K562 (cell line): ENCODE results near the gene PNPLA8. TPM values are rescaled to one million over a fixed set of nuclear protein-coding genes. Genes with fewer than 3 reads are reported as not detected.

ENCODE experiments used
- ATAC-seq: fragments of 200-7000 bp; cut with Tn5 transposase; 3 replicates; pipeline ENCODE4 v1.9.1; 2020; ENCODE audit warnings: moderate library complexity
- BruUV-seq: library from RNA; stranded (reverse); fragments of 400-500 nt; replicated peaks from 2 replicates; lab custom pipeline; 2021; lab: Mats Ljungman, UMichigan
- CTCF ChIA-PET: fragments of 300-600 bp; formaldehyde crosslinking; extraction: SDS; loops from one replicate; lab custom pipeline; 2021; ENCODE audit warnings: low intra/inter-chr PET ratio; lab: Yijun Ruan, JAX
- POLR2A ChIA-PET: fragments of 300-600, 350-650 bp; sonication (Branson Sonifier 250); formaldehyde crosslinking; extraction: SDS; loops from one replicate; lab custom pipeline; 2021; ENCODE audit warnings: antibody characterized with exemption, inconsistent platforms; lab: Yijun Ruan, JAX
- DNase-seq, 4 experiments: peaks; one replicate each; pipeline versions ENCODE4 v3.0.0 to v3.0.0-alpha.2; 2011 to 2018; ENCODE audit warnings: low spot score in 3 of 4, mixed read lengths in 3 of 4; ENCODE audit errors: extremely low read depth in 1 of 4
- FAIRE-seq: peaks from 2 replicates; lab custom pipeline; 2011; peaks lifted over from hg19 to GRCh38; lab: Jason Lieb, UNC
- H2AFZ ChIP-seq: 2 replicates; pipeline ENCODE4 v1.6.0; 2011; ENCODE audit warnings: low read depth, low read length, control low read depth, inconsistent platforms
- H3K27ac ChIP-seq: fragments of 200-600 bp; 3 replicates; pipeline ENCODE4 v1.8.0; 2011; ENCODE audit warnings: low read depth, mild to moderate bottlenecking, control low read depth, inconsistent platforms, low read length, moderate library complexity, mixed read lengths; ENCODE audit errors: extremely low read depth
- H3K27me3 ChIP-seq, 2 experiments: fragments of 300-600 bp in 1 of 2; 2 replicates in 1 of 2; 3 replicates in 1 of 2; pipeline versions ENCODE4 v1.6.0 to v1.8.0; 2011; ENCODE audit warnings: inconsistent platforms in 2 of 2, low read length in 2 of 2, mild to moderate bottlenecking in 1 of 2, mixed read lengths in 1 of 2, moderate library complexity in 1 of 2; ENCODE audit not compliant: control insufficient read depth in 2 of 2, insufficient read depth in 2 of 2
- H3K36me3 ChIP-seq: fragments of 300-600 bp; 3 replicates; pipeline ENCODE4 v1.8.0; 2011; ENCODE audit warnings: mild to moderate bottlenecking, low read length, inconsistent platforms; ENCODE audit not compliant: control insufficient read depth, insufficient read depth
- H3K4me1 ChIP-seq, 2 experiments: fragments of 200-600 bp in 1 of 2; replicated peaks in 1 of 2; 2 replicates in 1 of 2; 3 replicates in 1 of 2; pipeline versions ENCODE4 v1.5.1 to v1.8.0; 2011; ENCODE audit warnings: inconsistent platforms in 2 of 2, low read length in 2 of 2, mild to moderate bottlenecking in 1 of 2, mixed read lengths in 1 of 2, moderate library complexity in 1 of 2; ENCODE audit not compliant: control insufficient read depth in 2 of 2, insufficient read depth in 2 of 2
- H3K4me2 ChIP-seq: 2 replicates; pipeline ENCODE4 v1.6.1; 2011; ENCODE audit warnings: low read length, control low read depth, inconsistent platforms, mixed read lengths; ENCODE audit not compliant: insufficient read depth
- H3K4me3 ChIP-seq: fragments of 200-600 bp; sonication (generic), shearing (Covaris generic); 2 replicates; pipeline ENCODE4 v1.5.1; 2016; ENCODE audit warnings: control low read depth, inconsistent platforms
- H3K79me2 ChIP-seq: fragments of 200-600 bp; 3 replicates; pipeline ENCODE4 v1.8.0; 2011; ENCODE audit warnings: low read length, inconsistent platforms; ENCODE audit not compliant: control insufficient read depth, insufficient read depth
- H3K9ac ChIP-seq, 2 experiments: 2 replicates each; pipeline versions ENCODE4 v1.6.0 to v1.6.1; 2011; ENCODE audit warnings: low read depth in 2 of 2, low read length in 2 of 2, control low read depth in 1 of 2, inconsistent platforms in 1 of 2, mild to moderate bottlenecking in 1 of 2, mixed read lengths in 1 of 2; ENCODE audit not compliant: insufficient read depth in 1 of 2
- H3K9me1 ChIP-seq: one replicate; pipeline ENCODE4 v1.6.0; 2011; ENCODE audit warnings: inconsistent platforms, mild to moderate bottlenecking, low read length, moderate library complexity; ENCODE audit not compliant: control insufficient read depth, insufficient read depth
- H3K9me3 ChIP-seq: replicated peaks from 2 replicates; pipeline ENCODE4 v1.5.1; 2011; ENCODE audit warnings: low read depth, low read length, inconsistent platforms; ENCODE audit not compliant: control insufficient read depth, insufficient read depth
- H4K20me1 ChIP-seq: replicated peaks from 2 replicates; pipeline ENCODE4 v1.6.1; 2011; ENCODE audit warnings: low read length, inconsistent platforms, mixed read lengths; ENCODE audit not compliant: control insufficient read depth, insufficient read depth
- HEY1 ChIP-seq: fragments of 250-450 bp; sonication (Bioruptor Pico); IDR thresholded peaks from 2 replicates; pipeline ENCODE4 v1.5.0; 2020; ENCODE audit warnings: mild to moderate bottlenecking, moderate library complexity, borderline replicate concordance
- MEF2D ChIP-seq: conservative IDR thresholded peaks from 2 replicates; pipeline ENCODE4 v1.6.1; 2016; ENCODE audit warnings: low read depth, missing genetic modification characterization, missing compliant biosample characterization
- ZNF232 ChIP-seq: sonication (generic); formaldehyde crosslinking; IDR thresholded peaks from 2 replicates; pipeline ENCODE4 v1.8.0; 2022; ENCODE audit warnings: mild to moderate bottlenecking, missing genetic modification reagents
- ZNF695 ChIP-seq: fragments of 450-650 bp; formaldehyde crosslinking; IDR thresholded peaks from 2 replicates; pipeline ENCODE4 v1.4.0; 2020; ENCODE audit warnings: mild to moderate bottlenecking, moderate library complexity
- WGBS: fragments of 100-300 bp; shearing (Covaris generic); methylation state at CpG from one replicate; pipeline ENCODE4 v1.1.6; 2016; ENCODE audit warnings: low coverage, mixed read lengths; ENCODE audit not compliant: insufficient coverage; ENCODE audit errors: missing lambda C conversion rate; 5-methylcytosine and 5-hydroxymethylcytosine counted together
- in situ Hi-C: fragments of 300-500 bp; cut with MboI; formaldehyde crosslinking; loops from 4 replicates; pipeline ENCODE4 v1.15.0; 2018; ENCODE audit warnings: inconsistent platforms, mixed read lengths
- intact Hi-C: fragments of 100-400 bp; cut with micrococcal nuclease; formaldehyde crosslinking; loops from 2 replicates; pipeline ENCODE4 v1.14.2; 2022
- polyA plus RNA-seq, 8 experiments: library from polyadenylated mRNA; depleted of rRNA in 4 of 8; stranded (reverse) in 5 of 8; unstranded in 3 of 8; fragments of >200 nt; fragmentation: Nextera tagmentation in 2 of 8; fragmentation: Illumina TruSeq in 1 of 8; extraction: Ambion mirVana in 2 of 8; extraction: Trizol in 1 of 8; gene quantifications; 2 replicates each; pipeline versions ENCODE4 v1.2.1 to v1.2.3, GENCODE V29; 2011 to 2014; ENCODE audit warnings: inconsistent platforms in 1 of 8, missing spikeins in 1 of 8
- total RNA-seq, 7 experiments: library from RNA; depleted of rRNA in 6 of 7; stranded (reverse); fragments of >200 nt in 6 of 7; fragmentation: Illumina TruSeq in 2 of 7; extraction: Trizol in 2 of 7; gene quantifications; 2 replicates each; pipeline versions ENCODE4 v1.2.1 to v1.2.3, GENCODE V29; 2011 to 2021; ENCODE audit warnings: low replicate concordance in 1 of 7
- TF ChIP-seq, protein P1 (sequence below), 2 experiments: fragments of 450-650 bp in 1 of 2; sonication (generic) in 1 of 2; formaldehyde crosslinking; conservative IDR thresholded peaks; 2 replicates each; pipeline versions ENCODE4 v1.4.0 to v1.8.1; 2020 to 2022; ENCODE audit warnings: mild to moderate bottlenecking in 1 of 2, missing genetic modification reagents in 1 of 2
- TF ChIP-seq, protein P2 (sequence below): sonication (generic); formaldehyde crosslinking; IDR thresholded peaks from 2 replicates; pipeline ENCODE4 v1.9.0; 2022; ENCODE audit warnings: mild to moderate bottlenecking, missing genetic modification reagents

The PNPLA8 gene
- total and polyA plus RNA-seq, 9 of the 15 experiments (the other 6 are each of a cell fraction or from before 2014, with no cell fraction given): 12.8 to 27.6 (median 16.3) TPM

DNA sequence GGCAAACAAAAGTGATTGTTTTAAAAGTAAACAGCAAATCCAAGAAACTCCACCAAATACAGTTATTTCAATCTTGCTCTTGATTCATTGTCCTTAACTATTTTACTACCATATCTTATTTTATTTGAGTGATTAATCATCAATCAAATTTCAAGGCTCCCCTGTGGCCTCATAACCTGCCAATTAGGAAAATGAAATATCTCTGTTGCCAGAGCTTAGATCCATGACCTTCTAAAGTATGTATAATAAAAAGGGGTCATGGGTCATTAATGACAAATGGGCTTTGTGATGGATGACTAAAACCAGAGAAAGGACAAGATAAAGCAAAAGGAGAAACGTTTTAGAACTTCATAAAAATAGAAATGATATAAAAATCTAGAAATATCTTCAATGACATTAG, 98.2 kb downstream of the PNPLA8 start:
- H4K20me1 ChIP-seq: no peaks in the 10 kb centered on the region
- no peaks in the 10 kb centered on the region for H3K4me1 ChIP-seq
- in situ Hi-C loops: no loop called here
- H3K9me1 ChIP-seq: no peaks in the 10 kb centered on the region
- TF ChIP-seq ZNF695 (no peak), ZNF232 (CRISPR knock-in tag) (no peak), MEF2D (tag) (no peak), HEY1 (no peak)
- TF ChIP-seq, protein P1, sequence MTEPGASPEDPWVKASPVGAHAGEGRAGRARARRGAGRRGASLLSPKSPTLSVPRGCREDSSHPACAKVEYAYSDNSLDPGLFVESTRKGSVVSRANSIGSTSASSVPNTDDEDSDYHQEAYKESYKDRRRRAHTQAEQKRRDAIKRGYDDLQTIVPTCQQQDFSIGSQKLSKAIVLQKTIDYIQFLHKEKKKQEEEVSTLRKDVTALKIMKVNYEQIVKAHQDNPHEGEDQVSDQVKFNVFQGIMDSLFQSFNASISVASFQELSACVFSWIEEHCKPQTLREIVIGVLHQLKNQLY (CRISPR knock-in tag; conservative IDR thresholded peaks at IDR 0.05): no peak
- TF ChIP-seq, protein P2, sequence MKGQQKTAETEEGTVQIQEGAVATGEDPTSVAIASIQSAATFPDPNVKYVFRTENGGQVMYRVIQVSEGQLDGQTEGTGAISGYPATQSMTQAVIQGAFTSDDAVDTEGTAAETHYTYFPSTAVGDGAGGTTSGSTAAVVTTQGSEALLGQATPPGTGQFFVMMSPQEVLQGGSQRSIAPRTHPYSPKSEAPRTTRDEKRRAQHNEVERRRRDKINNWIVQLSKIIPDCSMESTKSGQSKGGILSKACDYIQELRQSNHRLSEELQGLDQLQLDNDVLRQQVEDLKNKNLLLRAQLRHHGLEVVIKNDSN (CRISPR knock-in tag): no peak
- no peaks in the 10 kb centered on the region for H3K9me3 ChIP-seq
- no peak overlapping the region for H3K9ac ChIP-seq
- no TSS peak for BruUV-seq
- peaks cover 11 to 18% of the 10 kb centered on the region in 2 experiments; a peak in 4 of 5 replicates for H3K27me3 ChIP-seq
- H3K4me2 ChIP-seq: no peak overlapping the region
- H2AFZ ChIP-seq: no peak overlapping the region
- H3K36me3 ChIP-seq: no peaks in the 10 kb centered on the region
- no peak overlapping the region for H3K4me3 ChIP-seq
- POLR2A ChIA-PET: interaction anchor here (0.5 to 0.6 kb wide), 2 partner anchors 89 to 102 kb away, joined by 3 to 4 read pairs; no protein-coding TSS in a partner anchor
- no peak overlapping the region for H3K27ac ChIP-seq
- CTCF ChIA-PET: no interaction called here
- DNase-seq: no peak
- WGBS: 0% methylated on average over 1 of the region's 1 CpG
- H3K79me2 ChIP-seq: no peaks in the 10 kb centered on the region
- no peak for FAIRE-seq
- no peak for ATAC-seq
- intact Hi-C loops: no loop called here
